CD14-positive monocyte (primary cell): ENCODE data around the gene IFT25. TPM values are rescaled to one million over a fixed set of nuclear protein-coding genes. Genes with fewer than 3 reads are reported as not detected.

Source experiments
- DNase-seq, 3 donors: peaks; one replicate each; pipeline ENCODE4 v3.0.0-alpha.2; 2011 to 2022
- H2AFZ ChIP-seq: 2 replicates; pipeline ENCODE4 v1.6.0; 2012; ENCODE audit warnings: mild to moderate bottlenecking, low read depth, low read length, inconsistent platforms; ENCODE audit not compliant: insufficient read depth, poor library complexity, severe bottlenecking
- H3K27ac ChIP-seq, 2 donors: 1 replicate in 1 of 2; 2 replicates in 1 of 2; pipeline ENCODE4 v1.5.1; 2012 to 2013; ENCODE audit warnings: low read length in 2 of 2, control low read depth in 1 of 2, inconsistent platforms in 1 of 2, low read depth in 1 of 2, mild to moderate bottlenecking in 1 of 2
- H3K27me3 ChIP-seq, 2 donors: one replicate each; pipeline versions ENCODE4 v1.6.0 to v1.6.1; 2011 to 2013; ENCODE audit warnings: low read length in 2 of 2; ENCODE audit not compliant: control insufficient read depth in 2 of 2, insufficient read depth in 2 of 2
- H3K36me3 ChIP-seq, 2 donors: replicated peaks in 1 of 2; 1 replicate in 1 of 2; 2 replicates in 1 of 2; pipeline versions ENCODE4 v1.5.1 to v1.6.1; 2012 to 2013; ENCODE audit warnings: low read length in 2 of 2, control low read depth in 1 of 2, inconsistent platforms in 1 of 2, mild to moderate bottlenecking in 1 of 2; ENCODE audit not compliant: insufficient read depth in 2 of 2, control insufficient read depth in 1 of 2
- H3K4me1 ChIP-seq, 2 donors: 1 replicate in 1 of 2; 2 replicates in 1 of 2; pipeline versions ENCODE4 v1.5.1 to v1.6.1; 2012 to 2013; ENCODE audit warnings: low read length in 2 of 2, control low read depth in 1 of 2, inconsistent platforms in 1 of 2, mild to moderate bottlenecking in 1 of 2, moderate library complexity in 1 of 2; ENCODE audit not compliant: insufficient read depth in 2 of 2, control insufficient read depth in 1 of 2
- H3K4me2 ChIP-seq: replicated peaks from 2 replicates; pipeline ENCODE3; 2012; ENCODE audit warnings: low read length, moderate library complexity, mild to moderate bottlenecking; ENCODE audit not compliant: poor library complexity, severe bottlenecking; ENCODE audit errors: extremely low read depth
- H3K4me3 ChIP-seq, 3 experiments: fragments of 200-600 bp in 1 of 3; sonication (generic) in 1 of 3; replicated peaks in 1 of 3; 1 replicate in 2 of 3; 2 replicates in 1 of 3; pipeline ENCODE4 v1.5.1; 2011 to 2013; ENCODE audit warnings: low read length in 3 of 3, mild to moderate bottlenecking in 3 of 3, control low read depth in 2 of 3, low read depth in 2 of 3, inconsistent platforms in 1 of 3, moderate library complexity in 1 of 3
- H3K79me2 ChIP-seq: 2 replicates; pipeline ENCODE4 v1.6.0; 2012; ENCODE audit warnings: mild to moderate bottlenecking, control low read depth, inconsistent platforms, low read length, moderate library complexity; ENCODE audit not compliant: insufficient read depth
- H3K9ac ChIP-seq: 2 replicates; pipeline ENCODE4 v1.6.0; 2017; ENCODE audit warnings: low read length, mild to moderate bottlenecking; ENCODE audit not compliant: insufficient read depth, poor library complexity, severe bottlenecking
- H3K9me3 ChIP-seq, 2 donors: replicated peaks in 1 of 2; 1 replicate in 1 of 2; 2 replicates in 1 of 2; pipeline versions ENCODE4 v1.5.1 to v1.6.1; 2012 to 2013; ENCODE audit warnings: low read length in 2 of 2, control low read depth in 1 of 2; ENCODE audit not compliant: control insufficient read depth in 1 of 2, insufficient read depth in 1 of 2
- H4K20me1 ChIP-seq: 2 replicates; pipeline ENCODE4 v1.6.0; 2012; ENCODE audit warnings: mild to moderate bottlenecking, low read length, control low read depth, moderate library complexity; ENCODE audit not compliant: insufficient read depth
- H3K27ac Mint-ChIP-seq, 7 donors: one replicate each; pipeline ENCODE4 v1.8.0; 2020; ENCODE audit warnings: mild to moderate bottlenecking in 7 of 7, mixed read lengths in 7 of 7, moderate library complexity in 6 of 7, inconsistent platforms in 2 of 7
- H3K27me3 Mint-ChIP-seq, 3 donors: one replicate each; pipeline ENCODE4 v1.8.0; 2021 to 2022; ENCODE audit warnings: low read depth in 3 of 3, mild to moderate bottlenecking in 3 of 3, mixed read lengths in 3 of 3, moderate library complexity in 3 of 3, inconsistent platforms in 1 of 3
- H3K36me3 Mint-ChIP-seq, 2 donors: one replicate each; pipeline ENCODE4 v1.8.0; 2020; ENCODE audit warnings: mixed read lengths in 2 of 2, inconsistent platforms in 1 of 2, mild to moderate bottlenecking in 1 of 2
- H3K4me1 Mint-ChIP-seq: one replicate; pipeline ENCODE4 v1.8.0; 2020; ENCODE audit warnings: mild to moderate bottlenecking, mixed read lengths
- H3K4me3 Mint-ChIP-seq, 2 donors: one replicate each; pipeline ENCODE4 v1.8.0; 2020; ENCODE audit warnings: mild to moderate bottlenecking in 2 of 2, mixed read lengths in 2 of 2, moderate library complexity in 1 of 2
- H3K9me3 Mint-ChIP-seq, 7 donors: one replicate each; pipeline ENCODE4 v1.8.0; 2020 to 2022; ENCODE audit warnings: mixed read lengths in 7 of 7, mild to moderate bottlenecking in 6 of 7, moderate library complexity in 6 of 7, inconsistent platforms in 2 of 7
- WGBS: methylation state at CpG from one replicate; pipeline ENCODE4 v1.1.5; 2013; ENCODE audit warnings: missing lambda C conversion rate; ENCODE audit not compliant: insufficient coverage; 5-methylcytosine and 5-hydroxymethylcytosine counted together
- intact Hi-C, 2 donors: fragments of 100-400 bp; cut with micrococcal nuclease; formaldehyde crosslinking; loops; one replicate each; pipeline versions ENCODE4 v1.15.0 to v1.15.1; 2023
- polyA plus RNA-seq, 3 donors: library from polyadenylated mRNA; depleted of rRNA in 1 of 3; unstranded in 2 of 3; stranded (reverse) in 1 of 3; fragments of 300-500 nt in 2 of 3; fragments of >200 nt in 1 of 3; fragmentation: Illumina TruSeq in 2 of 3; gene quantifications; 1 replicate in 2 of 3; 2 replicates in 1 of 3; pipeline ENCODE4 v1.2.3, GENCODE V29; 2012 to 2021
- TF ChIP-seq, protein P1 (sequence below): fragments of 200-600 bp; IDR thresholded peaks from one replicate; pipeline ENCODE4 v1.8.0; 2022; ENCODE audit warnings: antibody characterized with exemption, mild to moderate bottlenecking

The IFT25 gene
- polyA plus RNA-seq, 3 donors: 17.1 to 30.6 (median 27.8) TPM

- DNase-seq: no peak
- Histone ChIP-seq H3K36me3 (peaks cover 3 to 32% of the 10 kb centered on the region in 2 donors), H3K4me2 (no peak overlapping the region), H3K4me1 (no peaks in the 10 kb centered on the region), H3K4me3 (no peak overlapping the region), H3K27ac (no peak overlapping the region), H3K9ac (no peak overlapping the region), H3K79me2 (no peaks in the 10 kb centered on the region), H4K20me1 (no peaks in the 10 kb centered on the region), H3K9me3 (no peaks in the 10 kb centered on the region), H2AFZ (no peak overlapping the region), H3K27me3 (no peaks in the 10 kb centered on the region)
- TF ChIP-seq, protein P1, sequence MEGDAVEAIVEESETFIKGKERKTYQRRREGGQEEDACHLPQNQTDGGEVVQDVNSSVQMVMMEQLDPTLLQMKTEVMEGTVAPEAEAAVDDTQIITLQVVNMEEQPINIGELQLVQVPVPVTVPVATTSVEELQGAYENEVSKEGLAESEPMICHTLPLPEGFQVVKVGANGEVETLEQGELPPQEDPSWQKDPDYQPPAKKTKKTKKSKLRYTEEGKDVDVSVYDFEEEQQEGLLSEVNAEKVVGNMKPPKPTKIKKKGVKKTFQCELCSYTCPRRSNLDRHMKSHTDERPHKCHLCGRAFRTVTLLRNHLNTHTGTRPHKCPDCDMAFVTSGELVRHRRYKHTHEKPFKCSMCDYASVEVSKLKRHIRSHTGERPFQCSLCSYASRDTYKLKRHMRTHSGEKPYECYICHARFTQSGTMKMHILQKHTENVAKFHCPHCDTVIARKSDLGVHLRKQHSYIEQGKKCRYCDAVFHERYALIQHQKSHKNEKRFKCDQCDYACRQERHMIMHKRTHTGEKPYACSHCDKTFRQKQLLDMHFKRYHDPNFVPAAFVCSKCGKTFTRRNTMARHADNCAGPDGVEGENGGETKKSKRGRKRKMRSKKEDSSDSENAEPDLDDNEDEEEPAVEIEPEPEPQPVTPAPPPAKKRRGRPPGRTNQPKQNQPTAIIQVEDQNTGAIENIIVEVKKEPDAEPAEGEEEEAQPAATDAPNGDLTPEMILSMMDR: no peak
- 95% methylated on average over 2 of the region's 3 CpGs for WGBS
- H3K4me1 Mint-ChIP-seq: peaks cover 1% of the 10 kb centered on the region
- no peak overlapping the region for H3K4me3 Mint-ChIP-seq
- H3K27ac Mint-ChIP-seq: no peak overlapping the region
- peaks cover 0 to 3% (median 0%) of the 10 kb centered on the region in 7 donors for H3K9me3 Mint-ChIP-seq
- H3K36me3 Mint-ChIP-seq: peaks cover 13 to 20% of the 10 kb centered on the region in 2 donors
- H3K27me3 Mint-ChIP-seq: no peaks in the 10 kb centered on the region
- intact Hi-C loops: no loop called here
Observed at GRCh38 chr1:53909946-53910345, 35.6 kb downstream of the IFT25 start.

GRCh38 chr1:53906121-53906520 is 39.4 kb downstream of the IFT25 start:
- H4K20me1 ChIP-seq: no peaks in the 10 kb centered on the region
- intact Hi-C loops: no loop called here
- Mint-ChIP-seq H3K9me3 (peaks cover 0 to 3% (median 0%) of the 10 kb centered on the region in 7 donors), H3K4me3 (no peak overlapping the region), H3K27ac (peak overlapping the region in 1 of 7 donors; percentile 18), H3K4me1 (peaks cover 1% of the 10 kb centered on the region), H3K27me3 (no peaks in the 10 kb centered on the region), H3K36me3 (peaks cover 2 to 6% of the 10 kb centered on the region in 2 donors)
- H3K9ac ChIP-seq: no peak overlapping the region
- no peak overlapping the region for H3K4me2 ChIP-seq
- no peak for DNase-seq
- H2AFZ ChIP-seq: no peak overlapping the region
- peak overlapping the region in 1 of 2 donors; percentile 31 for H3K27ac ChIP-seq
- peaks cover 0 to 6% of the 10 kb centered on the region in 2 donors for H3K36me3 ChIP-seq
- no peaks in the 10 kb centered on the region for H3K79me2 ChIP-seq
- WGBS: 69% methylated on average over 3 of the region's 4 CpGs
- H3K9me3 ChIP-seq: no peaks in the 10 kb centered on the region
- TF ChIP-seq, protein P1: no peak
- no peaks in the 10 kb centered on the region for H3K27me3 ChIP-seq
- H3K4me3 ChIP-seq: no peak overlapping the region
- no peaks in the 10 kb centered on the region for H3K4me1 ChIP-seq
